RWPE2 (cell line): ENCODE results near the gene NDUFS5.

Experiments
- ATAC-seq: fragments of 200-7000 bp; cut with Tn5 transposase; 3 replicates; pipeline ENCODE4 v1.9.1; 2021; ENCODE audit warnings: low read depth
- DNase-seq: peaks from one replicate; pipeline ENCODE4 v3.0.0-alpha.2; 2020; ENCODE audit warnings: low spot score
- H3K27ac ChIP-seq: fragments of 450-650 bp; 2 replicates; pipeline ENCODE4 v1.5.1; 2017; ENCODE audit warnings: mild to moderate bottlenecking; ENCODE audit not compliant: poor library complexity, severe bottlenecking
- H3K27me3 ChIP-seq: fragments of 250-450 bp; sonication (Bioruptor Pico); 2 replicates; pipeline ENCODE4 v1.5.1; 2021; ENCODE audit warnings: mild to moderate bottlenecking, moderate library complexity; ENCODE audit not compliant: insufficient read depth, poor library complexity, severe bottlenecking
- H3K36me3 ChIP-seq: fragments of 250-450 bp; sonication (Bioruptor Pico); 2 replicates; pipeline ENCODE4 v1.5.1; 2020; ENCODE audit warnings: low read depth, mild to moderate bottlenecking, moderate library complexity
- H3K4me1 ChIP-seq: fragments of 250-450 bp; sonication (Bioruptor Pico); 2 replicates; pipeline ENCODE4 v1.5.1; 2021; ENCODE audit warnings: mild to moderate bottlenecking, moderate library complexity; ENCODE audit not compliant: insufficient read depth, poor library complexity, severe bottlenecking
- H3K4me3 ChIP-seq: fragments of 250-450 bp; sonication (Bioruptor Pico); 2 replicates; pipeline ENCODE4 v1.5.1; 2021; ENCODE audit warnings: mild to moderate bottlenecking, moderate library complexity; ENCODE audit not compliant: severe bottlenecking
- H3K9me3 ChIP-seq: fragments of 250-450 bp; sonication (Bioruptor Pico); 2 replicates; pipeline ENCODE4 v1.5.1; 2021; ENCODE audit warnings: mild to moderate bottlenecking, moderate library complexity; ENCODE audit not compliant: severe bottlenecking
- TF ChIP-seq, protein P1 (sequence below): fragments of 450-650 bp; IDR thresholded peaks from one replicate; pipeline ENCODE4 v1.5.1; 2017; ENCODE audit warnings: mild to moderate bottlenecking, moderate library complexity; ENCODE audit not compliant: poor library complexity, severe bottlenecking

NDUFS5 gene

DNA sequence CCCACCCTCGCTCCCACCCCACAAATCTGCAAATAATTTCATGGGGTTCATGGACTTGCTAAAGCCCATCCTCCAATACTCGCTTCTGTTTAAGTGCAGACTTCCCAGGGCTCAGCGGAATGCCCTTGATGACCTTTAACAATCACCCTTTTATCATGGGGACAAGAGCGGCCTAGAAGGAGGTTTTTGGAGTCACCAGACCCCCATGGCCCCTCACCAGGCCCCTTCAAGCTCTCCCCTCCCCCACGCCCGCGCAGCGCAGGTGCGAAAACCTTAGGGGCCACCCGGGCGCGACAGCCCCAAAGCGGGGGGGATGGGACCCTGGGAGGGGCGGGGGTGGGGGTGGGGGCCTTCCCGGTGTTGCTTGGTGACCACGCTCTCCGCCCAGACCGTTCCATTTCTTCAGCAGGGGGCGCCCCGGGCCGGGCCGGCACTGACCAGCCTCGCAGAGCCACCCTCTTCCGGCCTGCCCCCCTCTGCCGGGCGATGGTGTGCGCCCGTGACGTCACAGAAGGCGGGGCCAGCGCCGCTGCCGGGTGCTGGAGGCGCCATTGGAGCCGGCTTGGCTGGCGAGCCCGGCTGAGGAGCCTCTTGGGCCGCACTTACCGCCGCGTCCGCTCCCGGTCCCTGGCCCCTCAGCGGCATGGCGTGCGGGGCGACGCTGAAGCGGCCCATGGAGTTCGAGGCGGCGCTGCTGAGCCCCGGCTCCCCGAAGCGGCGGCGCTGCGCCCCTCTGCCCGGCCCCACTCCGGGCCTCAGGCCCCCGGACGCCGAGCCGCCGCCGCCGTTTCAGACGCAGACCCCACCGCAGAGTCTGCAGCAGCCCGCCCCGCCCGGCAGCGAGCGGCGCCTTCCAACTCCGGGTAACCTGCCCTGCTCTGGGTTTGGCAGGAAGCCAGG is 35.2 kb upstream of the NDUFS5 start, which contains the start of gene AKIRIN1:
Gene AKIRIN1, plus strand, starts transcription at position 539 of the 900 bp plus-strand sequence. Its CDS starts 105 bp downstream, at position 644.
- H3K4me1 ChIP-seq = peaks cover 25% of the 10 kb centered on the region
- H3K4me3 ChIP-seq = peak within 1 kb of the TSS; percentile 99
- H3K36me3 ChIP-seq = peaks cover 34% of the 10 kb centered on the region
- no peaks in the 10 kb centered on the region for H3K9me3 ChIP-seq
- H3K27ac ChIP-seq = peak within 1 kb of the TSS; percentile 68
- DNase-seq (peak; percentile 95), ATAC-seq (peak; percentile 86)
- no peaks in the 10 kb centered on the region for H3K27me3 ChIP-seq
- TF ChIP-seq, protein P1, sequence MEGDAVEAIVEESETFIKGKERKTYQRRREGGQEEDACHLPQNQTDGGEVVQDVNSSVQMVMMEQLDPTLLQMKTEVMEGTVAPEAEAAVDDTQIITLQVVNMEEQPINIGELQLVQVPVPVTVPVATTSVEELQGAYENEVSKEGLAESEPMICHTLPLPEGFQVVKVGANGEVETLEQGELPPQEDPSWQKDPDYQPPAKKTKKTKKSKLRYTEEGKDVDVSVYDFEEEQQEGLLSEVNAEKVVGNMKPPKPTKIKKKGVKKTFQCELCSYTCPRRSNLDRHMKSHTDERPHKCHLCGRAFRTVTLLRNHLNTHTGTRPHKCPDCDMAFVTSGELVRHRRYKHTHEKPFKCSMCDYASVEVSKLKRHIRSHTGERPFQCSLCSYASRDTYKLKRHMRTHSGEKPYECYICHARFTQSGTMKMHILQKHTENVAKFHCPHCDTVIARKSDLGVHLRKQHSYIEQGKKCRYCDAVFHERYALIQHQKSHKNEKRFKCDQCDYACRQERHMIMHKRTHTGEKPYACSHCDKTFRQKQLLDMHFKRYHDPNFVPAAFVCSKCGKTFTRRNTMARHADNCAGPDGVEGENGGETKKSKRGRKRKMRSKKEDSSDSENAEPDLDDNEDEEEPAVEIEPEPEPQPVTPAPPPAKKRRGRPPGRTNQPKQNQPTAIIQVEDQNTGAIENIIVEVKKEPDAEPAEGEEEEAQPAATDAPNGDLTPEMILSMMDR = no peak

DNA sequence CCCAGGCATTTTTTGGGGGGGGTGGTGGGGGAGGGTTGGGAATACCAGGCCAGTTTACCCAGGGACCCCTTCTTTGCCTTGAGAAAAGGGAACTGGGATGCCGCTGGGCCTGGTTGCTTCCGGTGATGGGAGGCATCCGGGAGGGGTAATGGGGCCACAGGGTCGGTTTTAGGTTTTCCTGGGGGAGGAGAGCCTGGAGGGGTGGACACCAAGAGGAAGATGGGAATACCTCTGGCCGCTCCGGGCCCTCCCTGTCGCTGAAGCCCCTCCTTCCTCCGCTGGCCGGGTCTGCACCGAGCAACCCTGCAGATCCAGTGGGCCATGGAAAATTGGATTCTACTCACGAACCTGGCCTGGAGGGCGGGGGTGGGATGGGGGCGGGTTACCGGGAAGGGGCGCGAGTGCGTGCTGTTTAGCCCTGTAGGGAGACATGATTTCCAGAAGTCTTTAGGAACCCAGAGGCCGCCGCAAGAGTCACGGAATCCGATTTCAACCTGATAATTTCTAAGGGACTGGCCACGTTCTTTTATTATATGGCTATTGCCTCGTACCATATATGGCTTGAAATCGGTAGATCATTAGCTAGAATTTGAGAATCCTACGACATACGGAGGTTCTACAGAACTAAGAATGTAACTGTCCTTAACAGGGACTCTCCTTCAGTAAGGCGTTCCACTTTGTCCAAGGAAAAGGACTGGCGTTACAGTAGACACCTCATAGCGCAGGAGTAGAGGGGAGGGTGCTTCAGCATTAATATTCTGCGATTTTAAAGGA is 34.3 kb upstream of the NDUFS5 start:
- H3K4me1 ChIP-seq = peaks cover 18% of the 10 kb centered on the region
- H3K4me3 ChIP-seq = peak overlapping the region; percentile 99
- TF ChIP-seq, protein P1 = no peak
- peak overlapping the region; percentile 68 for H3K27ac ChIP-seq
- no peaks in the 10 kb centered on the region for H3K27me3 ChIP-seq
- no peak for DNase-seq
- H3K9me3 ChIP-seq = no peaks in the 10 kb centered on the region
- ATAC-seq = peak; percentile 22; the same call in 1 of the 3 replicates
- peaks cover 42% of the 10 kb centered on the region for H3K36me3 ChIP-seq

DNA sequence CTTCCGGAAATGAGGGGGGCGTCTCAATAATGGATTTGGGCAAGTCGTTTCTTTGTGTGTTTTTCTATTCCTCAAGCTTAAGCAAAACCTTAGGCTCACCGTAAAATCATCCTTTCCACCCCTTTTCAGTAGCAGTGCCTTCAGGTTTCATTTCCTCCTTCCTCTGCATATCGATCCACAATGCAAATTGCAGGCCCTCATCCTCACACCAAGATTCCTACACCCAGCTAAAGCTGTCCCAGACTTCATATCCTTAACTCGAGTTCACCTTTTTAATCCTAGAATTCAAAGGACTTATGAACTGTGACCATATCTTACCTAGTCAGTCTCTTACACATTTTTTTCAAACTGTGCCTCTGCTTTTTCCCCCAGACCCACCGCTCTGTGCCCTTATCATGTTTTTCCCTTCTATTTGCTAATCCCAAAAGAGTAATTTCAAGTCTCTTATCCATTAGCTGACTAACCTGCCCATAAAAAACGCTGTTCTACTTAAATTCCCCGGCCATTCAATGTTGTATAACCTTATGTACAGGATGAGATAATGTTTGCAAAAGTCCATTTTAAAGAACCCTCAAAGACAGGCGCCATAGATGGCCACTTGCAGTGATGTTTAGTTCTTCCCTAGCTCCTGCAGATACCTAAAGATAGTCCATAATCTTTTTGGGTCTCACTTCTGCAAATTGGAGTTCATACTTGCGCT is 33.6 kb upstream of the NDUFS5 start:
- TF ChIP-seq, protein P1 = no peak
- no peak for DNase-seq
- peaks cover 49% of the 10 kb centered on the region for H3K36me3 ChIP-seq

DNA sequence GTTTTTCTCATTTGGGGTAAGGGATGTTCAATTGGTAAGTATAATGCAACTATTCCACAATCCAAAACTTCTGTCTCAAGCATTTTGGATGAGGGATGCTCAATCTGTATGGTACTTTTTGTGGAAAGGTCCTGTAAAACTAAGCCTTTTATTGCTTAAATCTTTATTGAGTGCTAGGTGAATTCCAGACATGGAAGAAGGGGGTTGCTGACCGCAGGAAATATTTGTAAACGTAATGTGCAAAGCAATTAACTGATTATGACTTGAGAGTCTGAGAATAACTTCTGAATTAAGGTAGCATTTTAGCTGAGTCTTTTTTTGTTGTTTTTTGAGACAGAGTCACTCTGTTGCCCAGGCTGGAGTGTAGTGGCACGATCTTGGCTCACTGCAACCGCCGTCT is 32.0 kb upstream of the NDUFS5 start:
- Histone ChIP-seq H3K27me3 (no peaks in the 10 kb centered on the region), H3K9me3 (no peaks in the 10 kb centered on the region), H3K27ac (no peak overlapping the region), H3K36me3 (peaks cover 66% of the 10 kb centered on the region), H3K4me3 (no peak overlapping the region), H3K4me1 (peaks cover 13% of the 10 kb centered on the region)
- TF ChIP-seq, protein P1 = no peak
- no peak for DNase-seq
- ATAC-seq = no peak

More for the DNA sequence above, 33.6 kb upstream of the NDUFS5 start:
- Histone ChIP-seq H3K27ac (peak overlapping the region; percentile 68), H3K4me1 (peaks cover 16% of the 10 kb centered on the region), H3K4me3 (peak overlapping the region; percentile 99), H3K27me3 (no peaks in the 10 kb centered on the region), H3K9me3 (no peaks in the 10 kb centered on the region)
- ATAC-seq = no peak
